ENCODE data around the gene PEX11B.
A peak's percentile ranks its signal among the peaks of the same experiment; 100 is the strongest.

DNA sequence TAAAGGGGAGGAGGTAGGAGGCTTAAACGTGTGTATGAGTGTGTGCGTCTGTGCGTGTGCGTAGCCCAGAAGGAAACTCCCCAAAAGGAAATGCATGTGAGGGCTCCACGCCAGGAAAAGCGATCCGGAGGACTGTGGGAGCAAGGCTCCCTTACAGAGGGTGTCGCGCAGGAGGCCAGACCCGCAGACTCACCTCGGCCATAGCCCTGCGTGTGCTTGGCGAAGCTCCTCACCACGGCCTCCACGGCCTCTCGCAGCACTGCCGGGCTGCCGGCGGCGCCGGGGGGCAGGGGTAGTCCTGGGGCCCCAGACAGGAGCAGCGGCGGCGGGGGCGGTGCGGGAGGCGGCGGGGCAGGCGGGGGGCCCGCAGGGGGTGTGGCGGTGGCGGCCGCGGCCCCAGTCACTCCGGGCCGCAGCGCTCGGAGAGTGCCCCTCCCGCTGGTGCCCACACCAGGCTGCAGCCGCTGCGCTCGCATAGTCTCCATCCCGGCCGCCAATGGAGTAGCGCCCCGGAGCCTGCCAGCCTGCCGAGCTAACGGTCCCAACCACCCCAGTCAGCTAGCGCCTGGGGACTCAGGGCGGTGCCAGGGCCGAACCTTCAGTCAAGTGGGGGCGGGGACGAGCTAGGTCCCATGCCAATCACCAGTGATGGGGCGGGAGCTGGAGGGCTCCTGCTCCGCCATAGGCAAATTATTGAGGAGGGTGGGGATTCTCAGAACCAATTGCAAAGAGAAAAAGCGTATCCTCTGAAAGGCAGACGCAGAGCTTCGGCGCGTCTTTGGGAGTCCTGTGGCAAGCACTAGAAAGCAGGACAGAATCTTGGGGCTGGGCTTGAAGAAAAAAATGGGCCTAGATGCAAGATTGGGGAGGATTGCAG lies 39.2 kb upstream of the PEX11B start, which contains the start of gene LIX1L:
- TF ChIP-seq, protein P1, sequence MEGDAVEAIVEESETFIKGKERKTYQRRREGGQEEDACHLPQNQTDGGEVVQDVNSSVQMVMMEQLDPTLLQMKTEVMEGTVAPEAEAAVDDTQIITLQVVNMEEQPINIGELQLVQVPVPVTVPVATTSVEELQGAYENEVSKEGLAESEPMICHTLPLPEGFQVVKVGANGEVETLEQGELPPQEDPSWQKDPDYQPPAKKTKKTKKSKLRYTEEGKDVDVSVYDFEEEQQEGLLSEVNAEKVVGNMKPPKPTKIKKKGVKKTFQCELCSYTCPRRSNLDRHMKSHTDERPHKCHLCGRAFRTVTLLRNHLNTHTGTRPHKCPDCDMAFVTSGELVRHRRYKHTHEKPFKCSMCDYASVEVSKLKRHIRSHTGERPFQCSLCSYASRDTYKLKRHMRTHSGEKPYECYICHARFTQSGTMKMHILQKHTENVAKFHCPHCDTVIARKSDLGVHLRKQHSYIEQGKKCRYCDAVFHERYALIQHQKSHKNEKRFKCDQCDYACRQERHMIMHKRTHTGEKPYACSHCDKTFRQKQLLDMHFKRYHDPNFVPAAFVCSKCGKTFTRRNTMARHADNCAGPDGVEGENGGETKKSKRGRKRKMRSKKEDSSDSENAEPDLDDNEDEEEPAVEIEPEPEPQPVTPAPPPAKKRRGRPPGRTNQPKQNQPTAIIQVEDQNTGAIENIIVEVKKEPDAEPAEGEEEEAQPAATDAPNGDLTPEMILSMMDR (IDR thresholded peaks at IDR 0.05): peak in 1 of 12 donors; percentile 5
- TF ChIP-seq POLR2A (IDR thresholded peaks at IDR 0.05): peak; percentile 27 to 85

All from heart left ventricle (tissue), 13 donors.